ENCODE measurements around the gene MED26.

MED26 gene

DNA sequence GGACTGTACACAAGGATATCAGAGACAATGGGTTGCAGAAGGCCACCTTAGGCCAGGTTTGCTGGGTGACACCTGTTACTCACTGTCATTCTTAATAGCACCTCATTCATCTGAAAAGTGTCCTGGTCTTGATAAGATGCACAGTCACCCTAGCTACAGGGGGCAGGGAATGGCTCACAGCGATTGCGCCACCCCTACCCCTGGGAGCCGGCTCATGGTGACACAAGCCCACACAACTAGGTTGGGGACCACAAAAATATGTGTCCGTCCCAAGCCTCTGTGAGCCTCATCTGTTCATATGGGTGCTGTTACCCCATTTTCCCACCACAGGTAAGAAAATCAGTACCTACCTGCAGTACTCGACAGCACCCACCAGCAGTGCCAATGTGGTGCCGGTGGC, 23.4 kb downstream of the MED26 start:
- TF ChIP-seq, protein P1, sequence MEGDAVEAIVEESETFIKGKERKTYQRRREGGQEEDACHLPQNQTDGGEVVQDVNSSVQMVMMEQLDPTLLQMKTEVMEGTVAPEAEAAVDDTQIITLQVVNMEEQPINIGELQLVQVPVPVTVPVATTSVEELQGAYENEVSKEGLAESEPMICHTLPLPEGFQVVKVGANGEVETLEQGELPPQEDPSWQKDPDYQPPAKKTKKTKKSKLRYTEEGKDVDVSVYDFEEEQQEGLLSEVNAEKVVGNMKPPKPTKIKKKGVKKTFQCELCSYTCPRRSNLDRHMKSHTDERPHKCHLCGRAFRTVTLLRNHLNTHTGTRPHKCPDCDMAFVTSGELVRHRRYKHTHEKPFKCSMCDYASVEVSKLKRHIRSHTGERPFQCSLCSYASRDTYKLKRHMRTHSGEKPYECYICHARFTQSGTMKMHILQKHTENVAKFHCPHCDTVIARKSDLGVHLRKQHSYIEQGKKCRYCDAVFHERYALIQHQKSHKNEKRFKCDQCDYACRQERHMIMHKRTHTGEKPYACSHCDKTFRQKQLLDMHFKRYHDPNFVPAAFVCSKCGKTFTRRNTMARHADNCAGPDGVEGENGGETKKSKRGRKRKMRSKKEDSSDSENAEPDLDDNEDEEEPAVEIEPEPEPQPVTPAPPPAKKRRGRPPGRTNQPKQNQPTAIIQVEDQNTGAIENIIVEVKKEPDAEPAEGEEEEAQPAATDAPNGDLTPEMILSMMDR (IDR thresholded peaks at IDR 0.05; ENCODE audit: low read depth, low read length) = no peak
- no peak overlapping the region for H3K4me3 ChIP-seq (ENCODE audit: low read depth, low read length)

DNA sequence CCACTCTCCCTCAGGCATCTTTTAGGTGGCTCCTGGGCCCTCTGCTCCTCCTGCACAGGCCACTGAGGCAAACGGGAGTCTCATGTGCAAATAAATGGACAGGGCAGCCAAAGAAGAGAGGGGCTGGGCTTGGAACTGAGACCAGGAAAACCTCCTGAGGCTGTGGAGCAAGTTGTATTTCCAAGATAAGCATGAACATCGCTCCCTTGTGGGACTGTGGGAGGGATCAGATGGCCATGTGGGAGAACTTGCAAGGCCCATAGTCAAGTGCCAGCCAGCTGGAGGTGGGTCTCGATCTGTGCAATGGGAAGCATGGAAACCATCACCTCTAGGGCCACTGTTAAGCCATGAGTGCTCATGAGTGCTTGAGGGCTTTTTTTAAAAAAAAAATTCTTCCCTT, 24.9 kb downstream of the MED26 start:
- H3K4me3 ChIP-seq (ENCODE audit: low read depth, low read length) = no peak overlapping the region
- TF ChIP-seq, protein P1 (IDR thresholded peaks at IDR 0.05; ENCODE audit: low read depth, low read length) = no peak

DNA sequence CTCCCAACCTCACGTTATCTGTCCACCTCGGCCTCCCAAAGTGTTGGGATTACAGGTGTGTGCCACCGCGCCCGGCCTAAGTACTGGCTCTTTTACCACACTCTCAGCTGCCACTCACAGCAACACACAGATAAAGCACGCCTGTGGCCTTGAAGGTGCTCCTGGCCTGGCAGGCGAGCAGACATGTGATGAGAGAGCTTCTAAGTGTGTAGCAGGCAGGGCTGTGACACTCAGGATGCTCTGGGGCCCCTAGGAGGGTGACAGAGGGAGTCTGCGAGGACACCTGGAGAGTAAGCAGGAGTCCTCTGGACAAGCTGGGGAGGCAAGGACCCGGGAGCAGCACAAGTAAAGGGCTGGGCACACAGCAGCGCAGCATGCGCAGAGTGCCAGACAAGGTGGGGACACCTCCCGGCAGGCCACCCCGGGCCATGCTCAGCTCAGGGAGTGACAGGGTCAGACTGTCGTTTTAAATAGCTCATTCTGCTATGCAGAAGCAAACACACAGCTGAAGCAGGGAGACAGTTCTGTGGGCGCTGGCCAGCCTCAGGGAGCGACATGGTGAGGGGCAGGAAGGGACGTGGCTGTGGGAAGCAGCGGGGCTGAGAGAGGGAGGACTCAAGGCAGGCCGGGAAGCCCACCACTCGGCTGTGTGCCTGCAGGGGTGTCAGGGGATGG, 26.5 kb downstream of the MED26 start:
- TF ChIP-seq, protein P1 (IDR thresholded peaks at IDR 0.05; ENCODE audit: low read depth, low read length) = no peak
- H3K4me3 ChIP-seq (ENCODE audit: low read depth, low read length) = no peak overlapping the region

DNA sequence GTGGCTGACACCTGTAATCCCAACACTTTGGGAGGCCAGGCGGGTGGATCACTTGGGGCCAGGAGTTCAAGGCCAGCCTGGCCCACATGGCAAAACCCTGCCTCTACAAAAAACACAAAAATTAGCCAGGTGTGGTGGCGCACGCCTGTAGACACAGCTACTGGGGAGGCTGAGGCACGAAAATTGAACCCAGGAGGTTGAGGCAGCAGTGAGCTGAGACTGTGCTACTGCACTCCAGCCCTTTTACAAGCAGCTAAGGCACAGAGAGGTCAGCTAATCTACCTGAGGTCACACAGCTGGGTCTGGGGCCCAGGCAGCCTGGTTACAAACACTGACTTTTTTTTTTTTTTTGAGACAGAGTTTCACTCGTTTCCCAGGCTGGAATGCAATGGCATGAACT, 27.2 kb downstream of the MED26 start:
- TF ChIP-seq, protein P1 (IDR thresholded peaks at IDR 0.05; ENCODE audit: low read depth, low read length) = no peak
- H3K4me3 ChIP-seq (ENCODE audit: low read depth, low read length) = no peak overlapping the region

DNA sequence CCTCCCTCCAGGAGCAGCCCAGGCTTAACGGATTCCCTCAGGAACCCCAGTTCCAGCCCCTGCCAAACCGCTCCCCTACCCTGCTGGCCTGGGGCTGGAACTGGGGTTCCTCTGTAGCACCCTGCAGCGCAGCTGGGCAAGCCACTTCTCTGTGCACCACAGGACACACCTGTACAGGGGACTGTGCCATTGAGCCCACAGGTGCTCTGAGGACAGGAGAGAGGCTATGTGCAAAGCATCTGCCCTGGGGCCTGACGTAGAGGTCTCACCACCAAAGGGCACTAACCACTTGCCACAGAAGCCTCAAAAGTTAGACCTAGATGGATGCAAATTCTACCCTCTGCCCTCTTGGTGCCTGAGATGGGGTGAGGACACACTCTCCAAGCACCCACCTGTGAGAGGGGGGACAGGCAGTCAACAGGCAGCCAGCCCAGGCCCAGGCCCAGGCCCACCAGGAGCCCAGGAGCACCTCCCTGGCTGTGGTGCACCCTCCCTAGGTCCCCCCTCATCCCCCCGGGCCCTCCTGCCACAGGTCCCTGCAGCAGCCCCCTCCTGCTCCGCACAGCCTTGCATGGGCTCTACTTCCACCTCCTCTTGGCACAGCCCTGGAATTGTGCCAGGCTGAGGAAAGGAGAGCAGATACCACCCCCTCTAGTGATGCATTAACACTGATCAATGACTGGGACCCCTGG, 28.2 kb downstream of the MED26 start:
- TF ChIP-seq, protein P1 (IDR thresholded peaks at IDR 0.05; ENCODE audit: low read depth, low read length) = no peak
- no peak overlapping the region for H3K4me3 ChIP-seq (ENCODE audit: low read depth, low read length)

DNA sequence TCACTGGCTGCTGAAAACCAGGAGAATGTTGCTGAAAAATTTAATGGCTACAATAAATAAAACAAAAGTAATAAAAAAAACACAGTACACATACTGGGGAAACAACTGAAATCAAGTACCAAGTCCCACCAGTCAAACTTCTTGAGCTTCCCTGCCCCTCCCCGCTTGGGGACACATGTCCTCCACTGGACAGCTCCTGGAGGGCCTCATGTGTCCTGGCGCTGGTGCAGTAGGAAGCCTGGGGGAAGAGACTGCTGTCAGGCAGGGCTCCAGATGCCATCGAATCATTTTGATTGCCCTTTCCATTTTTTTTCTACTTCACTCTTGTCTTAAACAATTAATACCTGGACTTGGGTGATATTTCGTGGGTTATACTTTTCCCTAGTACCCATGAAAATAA, 29.2 kb downstream of the MED26 start:
- no peak overlapping the region for H3K4me3 ChIP-seq (ENCODE audit: low read depth, low read length)
- TF ChIP-seq, protein P1 (IDR thresholded peaks at IDR 0.05; ENCODE audit: low read depth, low read length) = no peak

DNA sequence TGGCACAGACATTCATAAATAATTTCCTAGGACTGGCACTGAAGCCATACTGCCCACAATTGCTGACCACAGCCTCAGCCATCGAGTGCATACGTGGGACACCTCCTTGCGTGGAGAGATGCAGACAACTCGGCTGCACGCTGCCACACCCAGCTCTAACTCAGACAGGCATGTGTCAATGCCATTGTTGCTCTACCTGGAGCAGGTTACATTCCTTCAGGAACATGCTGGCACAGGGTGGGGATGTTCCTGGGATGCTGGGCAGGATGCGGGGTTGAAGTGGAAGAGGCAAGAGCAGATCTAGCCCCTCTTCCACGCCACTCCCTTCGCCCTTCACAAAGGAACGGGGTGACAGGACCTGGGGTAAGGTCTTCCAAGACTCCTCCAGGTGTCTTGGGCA, 31.6 kb downstream of the MED26 start:
- TF ChIP-seq, protein P1 (IDR thresholded peaks at IDR 0.05; ENCODE audit: low read depth, low read length) = no peak

More for the DNA sequence above, 31.6 kb downstream of the MED26 start:
- H3K4me3 ChIP-seq (ENCODE audit: low read depth, low read length) = no peak overlapping the region
